ACC112 (cell line): ENCODE measurements around the gene FLVCR2.
A peak's percentile ranks its signal among the peaks of the same experiment; 100 is the strongest.

ENCODE experiments used
- H2AFZ ChIP-seq: fragments of 200-600 bp; sonication (generic); one replicate; pipeline ENCODE4 v1.6.0; 2017; ENCODE audit warnings: antibody characterized with exemption, low read length; ENCODE audit not compliant: unreplicated experiment
- H3K27ac ChIP-seq: fragments of 200-600 bp; sonication (generic); 2 replicates; pipeline ENCODE4 v1.5.1; 2014; ENCODE audit warnings: low read depth, mild to moderate bottlenecking, antibody characterized with exemption, low read length, moderate library complexity
- H3K27me3 ChIP-seq: fragments of 200-600 bp; sonication (generic); 2 replicates; pipeline ENCODE4 v1.6.1; 2014; ENCODE audit warnings: mild to moderate bottlenecking, antibody characterized with exemption, low read length, moderate library complexity, mixed read lengths; ENCODE audit not compliant: insufficient read depth
- H3K36me3 ChIP-seq: fragments of 200-600 bp; sonication (generic); 2 replicates; pipeline ENCODE4 v1.6.1; 2016; ENCODE audit warnings: mild to moderate bottlenecking, antibody characterized with exemption, low read length, moderate library complexity, mixed read lengths; ENCODE audit not compliant: insufficient read depth
- H3K4me1 ChIP-seq: fragments of 200-600 bp; sonication (generic); one replicate; pipeline ENCODE4 v1.6.1; 2016; ENCODE audit warnings: low read length, mixed read lengths; ENCODE audit not compliant: insufficient read depth, unreplicated experiment, control insufficient read depth
- H3K4me3 ChIP-seq: fragments of 200-600 bp; sonication (generic); 2 replicates; pipeline ENCODE4 v1.5.1; 2014; ENCODE audit warnings: mild to moderate bottlenecking, low read depth, low read length
- H3K79me2 ChIP-seq: fragments of 200-600 bp; sonication (generic); one replicate; pipeline ENCODE4 v1.6.0; 2016; ENCODE audit warnings: low read length; ENCODE audit not compliant: control insufficient read depth, unreplicated experiment, insufficient read depth

The FLVCR2 gene

GRCh38 chr14:75568791-75569190 is 9.6 kb upstream of the FLVCR2 start:
- Histone ChIP-seq H3K79me2 (no peaks in the 10 kb centered on the region), H2AFZ (no peak overlapping the region), H3K36me3 (no peaks in the 10 kb centered on the region), H3K27me3 (0 out of 2 replicates have a peak, but pooled peaks cover 3% of the 10 kb centered on the region), H3K4me3 (no peak overlapping the region), H3K27ac (no peak overlapping the region), H3K4me1 (no peaks in the 10 kb centered on the region)

GRCh38 chr14:75570797-75571196 is 7.6 kb upstream of the FLVCR2 start:
- H3K4me3 ChIP-seq, result no peak overlapping the region
- H3K27ac ChIP-seq, result no peak overlapping the region
- H2AFZ ChIP-seq, result no peak overlapping the region
- H3K27me3 ChIP-seq, result 0 out of 2 replicates have a peak, but pooled peaks cover 3% of the 10 kb centered on the region
- no peaks in the 10 kb centered on the region for H3K79me2 ChIP-seq
- no peaks in the 10 kb centered on the region for H3K4me1 ChIP-seq
- H3K36me3 ChIP-seq, result no peaks in the 10 kb centered on the region

GRCh38 chr14:75572104-75572503 is 6.3 kb upstream of the FLVCR2 start:
- Histone ChIP-seq H2AFZ (no peak overlapping the region), H3K27ac (no peak overlapping the region), H3K27me3 (0 out of 2 replicates have a peak, but pooled peaks cover 3% of the 10 kb centered on the region), H3K36me3 (no peaks in the 10 kb centered on the region), H3K4me1 (no peaks in the 10 kb centered on the region), H3K4me3 (no peak overlapping the region), H3K79me2 (no peaks in the 10 kb centered on the region)

GRCh38 chr14:75577090-75577489 is 1.3 kb upstream of the FLVCR2 start:
- peak overlapping the region; percentile 4 for H2AFZ ChIP-seq
- 0 out of 2 replicates have a peak, but pooled peaks cover 2% of the 10 kb centered on the region for H3K27me3 ChIP-seq
- H3K36me3 ChIP-seq, result no peaks in the 10 kb centered on the region
- H3K4me3 ChIP-seq, result no peak overlapping the region
- peaks cover 16% of the 10 kb centered on the region for H3K79me2 ChIP-seq
- no peak overlapping the region for H3K27ac ChIP-seq
- H3K4me1 ChIP-seq, result peaks cover 14% of the 10 kb centered on the region

- Histone ChIP-seq H3K79me2 (peaks cover 16% of the 10 kb centered on the region), H3K27me3 (no peaks in the 10 kb centered on the region), H3K27ac (peak overlapping the region; percentile 72), H3K4me1 (peaks cover 14% of the 10 kb centered on the region), H3K36me3 (no peaks in the 10 kb centered on the region), H2AFZ (peak overlapping the region; percentile 48), H3K4me3 (peak overlapping the region; percentile 84)
Measured at GRCh38 chr14:75577729-75578101, 705 bp upstream of the FLVCR2 start.

GRCh38 chr14:75578786-75579337 is 442 bp downstream of the FLVCR2 start:
- Histone ChIP-seq H3K4me1 (peaks cover 14% of the 10 kb centered on the region), H3K4me3 (peak overlapping the region; percentile 84), H3K79me2 (peaks cover 23% of the 10 kb centered on the region), H3K36me3 (no peaks in the 10 kb centered on the region), H3K27ac (peak overlapping the region; percentile 66), H2AFZ (peak overlapping the region; percentile 28), H3K27me3 (no peaks in the 10 kb centered on the region)

GRCh38 chr14:75579338-75579864 is 981 bp downstream of the FLVCR2 start:
- Histone ChIP-seq H3K36me3 (no peaks in the 10 kb centered on the region), H3K79me2 (peaks cover 23% of the 10 kb centered on the region), H2AFZ (no peak overlapping the region), H3K4me3 (peak overlapping the region; percentile 84), H3K4me1 (peaks cover 14% of the 10 kb centered on the region), H3K27ac (peak overlapping the region; percentile 66; the same call in 1 of the 2 replicates), H3K27me3 (no peaks in the 10 kb centered on the region)

GRCh38 chr14:75579882-75580281 is 1.5 kb downstream of the FLVCR2 start:
- Histone ChIP-seq H3K79me2 (peaks cover 23% of the 10 kb centered on the region), H2AFZ (no peak overlapping the region), H3K4me3 (peak overlapping the region; percentile 84), H3K27me3 (no peaks in the 10 kb centered on the region), H3K36me3 (no peaks in the 10 kb centered on the region), H3K27ac (peak overlapping the region; percentile 2; the same call in 1 of the 2 replicates), H3K4me1 (peaks cover 14% of the 10 kb centered on the region)

- no peak overlapping the region for H2AFZ ChIP-seq
- no peaks in the 10 kb centered on the region for H3K27me3 ChIP-seq
- no peak overlapping the region for H3K27ac ChIP-seq
- no peak overlapping the region for H3K4me3 ChIP-seq
- H3K36me3 ChIP-seq, result peaks cover 9% of the 10 kb centered on the region
- H3K79me2 ChIP-seq, result peaks cover 7% of the 10 kb centered on the region
- H3K4me1 ChIP-seq, result no peaks in the 10 kb centered on the region
Measured at GRCh38 chr14:75587388-75587787, 9.0 kb downstream of the FLVCR2 start.

GRCh38 chr14:75589931-75590330 is 11.5 kb downstream of the FLVCR2 start:
- Histone ChIP-seq H3K36me3 (peaks cover 9% of the 10 kb centered on the region), H3K4me3 (no peak overlapping the region), H3K4me1 (no peaks in the 10 kb centered on the region), H3K27me3 (no peaks in the 10 kb centered on the region), H3K27ac (no peak overlapping the region), H3K79me2 (no peaks in the 10 kb centered on the region), H2AFZ (no peak overlapping the region)

GRCh38 chr14:75591331-75591946 is 13.0 kb downstream of the FLVCR2 start:
- no peaks in the 10 kb centered on the region for H3K4me1 ChIP-seq
- H3K79me2 ChIP-seq, result no peaks in the 10 kb centered on the region
- peaks cover 9% of the 10 kb centered on the region for H3K36me3 ChIP-seq
- H2AFZ ChIP-seq, result no peak overlapping the region
- H3K4me3 ChIP-seq, result no peak overlapping the region
- no peak overlapping the region for H3K27ac ChIP-seq
- H3K27me3 ChIP-seq, result no peaks in the 10 kb centered on the region
